EL (cell line): ENCODE data around the gene TXNDC8.
A peak's percentile ranks its signal among the peaks of the same experiment; 100 is the strongest.

Source experiments
- DNase-seq: peaks from one replicate; pipeline ENCODE4 v3.0.0-alpha.2; 2016

Gene TXNDC8

GRCh38 chr9:110276781-110277180 lies 60.9 kb downstream of the TXNDC8 start:
- DNase-seq = no peak

DNA sequence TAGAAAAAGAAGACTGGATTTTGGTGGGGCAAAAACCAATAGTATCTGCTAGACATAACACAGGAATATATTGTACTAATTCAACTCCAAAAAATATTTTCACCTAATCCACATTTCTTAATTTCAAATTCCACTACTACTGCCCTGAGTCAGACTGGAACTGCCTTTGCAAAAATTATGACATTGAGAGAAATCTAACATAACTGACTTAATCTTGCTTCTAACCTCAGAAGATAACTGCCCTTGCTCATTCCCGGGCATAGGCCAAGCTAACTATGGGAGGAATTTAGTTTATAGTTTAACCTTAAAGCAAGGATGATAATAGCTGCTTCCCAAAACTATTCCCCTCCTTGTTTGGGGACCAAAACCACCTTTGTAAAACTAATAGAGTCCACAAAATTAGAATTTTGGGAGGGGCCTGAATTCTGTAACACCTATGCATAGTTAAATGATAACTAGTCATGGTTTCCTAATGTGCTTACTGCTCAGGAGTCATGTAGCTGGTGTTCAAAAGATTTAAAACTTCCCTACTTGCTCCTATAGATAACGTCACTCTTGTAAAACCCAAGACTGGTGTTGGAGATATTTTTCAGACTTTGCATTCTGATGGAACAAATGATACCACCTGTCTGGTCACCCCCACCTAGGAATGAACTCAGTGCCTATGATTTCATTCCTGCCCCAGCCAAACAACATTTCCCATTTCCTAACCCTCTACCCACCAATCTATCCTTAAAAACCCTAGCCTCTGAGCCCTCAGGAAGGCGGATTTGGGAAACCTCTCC lies 67.3 kb downstream of the TXNDC8 start:
- no peak for DNase-seq

- no peak for DNase-seq
These were observed 70.9 kb downstream of the TXNDC8 start for GRCh38 chr9:110266795-110267194.

GRCh38 chr9:110261632-110262031 lies 76.0 kb downstream of the TXNDC8 start:
- peak; percentile 13 for DNase-seq

- DNase-seq = peak; percentile 25
These were observed 76.8 kb downstream of the TXNDC8 start for GRCh38 chr9:110260911-110261310.

GRCh38 chr9:110259566-110259965 lies 78.1 kb downstream of the TXNDC8 start:
- DNase-seq = no peak

GRCh38 chr9:110258690-110259091 lies 79.0 kb downstream of the TXNDC8 start:
- DNase-seq = no peak

GRCh38 chr9:110257956-110258355 lies 79.7 kb downstream of the TXNDC8 start:
- DNase-seq = peak; percentile 12

DNA sequence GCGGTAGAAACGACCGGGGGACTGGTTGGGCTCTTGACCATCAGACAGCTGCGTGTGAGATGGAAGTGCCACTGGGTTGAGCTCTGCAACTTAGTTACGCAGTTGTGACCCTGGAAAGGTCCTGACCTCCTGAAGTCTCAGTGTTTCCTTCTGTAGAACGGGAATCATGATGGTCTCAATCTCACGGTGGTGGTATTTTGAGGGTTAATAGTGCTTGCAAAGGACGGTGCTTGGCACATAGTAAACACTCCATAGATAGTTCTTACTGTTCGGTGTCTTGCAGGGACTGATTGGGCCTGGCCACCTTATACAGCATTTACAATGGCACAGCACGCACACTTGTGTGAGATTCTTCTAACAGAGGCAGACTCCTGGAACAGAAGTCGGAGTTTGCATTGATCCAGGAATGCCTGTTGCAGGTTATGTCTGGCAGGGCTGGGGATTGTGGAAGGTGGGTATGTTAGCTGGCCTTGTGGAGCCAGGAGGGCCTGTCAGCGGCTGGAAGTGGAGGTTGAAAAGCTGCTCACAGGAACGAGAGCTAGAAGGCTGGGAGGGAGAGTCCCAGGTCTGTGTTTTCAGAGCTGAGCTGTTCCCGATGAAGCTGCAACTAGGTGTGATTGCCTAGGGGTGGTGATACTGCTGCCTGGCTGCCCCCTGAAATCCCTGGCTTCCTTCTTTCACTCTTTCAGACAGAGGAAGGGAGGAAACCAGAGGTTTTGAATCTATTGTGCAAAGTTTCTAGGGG lies 80.4 kb downstream of the TXNDC8 start:
- peak; percentile 21 for DNase-seq

- DNase-seq = peak; percentile 91
These were observed 81.1 kb downstream of the TXNDC8 start, which contains the start of gene TXN for GRCh38 chr9:110256380-110257096. Gene TXN (minus strand): TSS chr9:110256507. CDS start chr9:110256435, 72 bp downstream.

GRCh38 chr9:110255463-110256379 lies 81.9 kb downstream of the TXNDC8 start:
- DNase-seq = peak; percentile 71

DNA sequence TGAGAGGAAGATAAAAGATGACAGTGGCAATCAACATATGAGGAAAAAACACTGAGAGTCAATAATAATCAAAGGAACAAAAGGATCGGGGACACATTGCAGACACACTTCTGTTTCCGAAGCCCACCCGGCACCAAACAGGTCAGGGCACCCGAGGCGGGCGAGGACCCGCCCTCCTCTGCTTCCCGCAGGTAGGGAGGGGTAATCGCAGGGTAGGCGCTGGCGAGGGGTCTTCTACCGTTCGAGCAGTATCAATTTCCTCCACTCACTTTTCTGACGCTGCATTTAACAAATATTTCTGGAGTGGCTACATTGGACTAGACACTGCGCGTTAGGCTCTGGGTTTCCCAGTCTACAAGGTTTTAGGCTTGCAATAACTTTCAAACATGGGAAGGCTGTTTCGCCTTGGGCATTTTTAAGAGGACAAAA lies 82.6 kb downstream of the TXNDC8 start:
- no peak for DNase-seq

DNA sequence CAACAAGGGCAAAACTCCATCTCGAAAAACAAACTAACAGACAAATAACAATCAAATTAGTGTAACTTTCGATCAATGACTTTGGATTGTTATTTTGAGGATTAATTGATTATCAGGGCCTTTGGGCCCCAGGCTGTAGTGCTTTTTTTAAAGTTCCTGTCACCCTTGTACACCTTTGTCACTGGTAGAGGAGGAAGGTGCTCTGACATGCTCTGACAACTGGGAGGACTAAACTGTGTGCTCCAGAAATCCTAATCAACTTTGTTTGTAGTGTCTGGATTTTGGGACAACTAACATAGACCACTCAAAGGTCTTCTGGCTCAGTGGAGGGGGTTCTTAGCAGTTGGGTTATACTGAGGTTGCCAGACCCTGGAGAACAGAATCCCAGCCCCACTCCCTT lies 83.2 kb downstream of the TXNDC8 start:
- DNase-seq = no peak
